ENCODE measurements around the gene GPR180.

GPR180 gene

GRCh38 chr13:94601446-94602431, at the start of gene GPR180:
TSS of gene GPR180 (plus strand) at chr13:94601857. CDS start at chr13:94601928, 71 bp downstream.
- DNase-seq: peak; percentile 100

- DNase-seq: no peak
These were observed 49.6 kb upstream of the GPR180 start for GRCh38 chr13:94552095-94552494.

GRCh38 chr13:94553766-94554165, 47.9 kb upstream of the GPR180 start:
- no peak for DNase-seq

GRCh38 chr13:94556041-94556440, 45.6 kb upstream of the GPR180 start:
- DNase-seq: no peak

GRCh38 chr13:94556621-94557020, 45.0 kb upstream of the GPR180 start:
- DNase-seq: no peak

- DNase-seq: no peak
These were observed 43.9 kb upstream of the GPR180 start for GRCh38 chr13:94557684-94558235.

- DNase-seq: no peak
These were observed 42.9 kb upstream of the GPR180 start for GRCh38 chr13:94558716-94559115.

GRCh38 chr13:94559222-94559795, 42.3 kb upstream of the GPR180 start:
- no peak for DNase-seq

GRCh38 chr13:94560116-94560515, 41.5 kb upstream of the GPR180 start:
- no peak for DNase-seq

- no peak for DNase-seq
These were observed 40.5 kb upstream of the GPR180 start for GRCh38 chr13:94561126-94561525.

GRCh38 chr13:94567581-94567980, 34.1 kb upstream of the GPR180 start:
- DNase-seq: no peak

- no peak for DNase-seq
These were observed 33.2 kb upstream of the GPR180 start for GRCh38 chr13:94568443-94568842.

GRCh38 chr13:94569615-94570014, 32.0 kb upstream of the GPR180 start:
- no peak for DNase-seq

GRCh38 chr13:94579063-94579462, 22.6 kb upstream of the GPR180 start:
- no peak for DNase-seq

GRCh38 chr13:94583926-94584325, 17.7 kb upstream of the GPR180 start:
- no peak for DNase-seq

GRCh38 chr13:94585543-94586101, 16.0 kb upstream of the GPR180 start:
- DNase-seq: no peak

- DNase-seq: no peak
These were observed 15.3 kb upstream of the GPR180 start for GRCh38 chr13:94586371-94586770.

GRCh38 chr13:94588541-94588940, 13.1 kb upstream of the GPR180 start:
- peak; percentile 13 for DNase-seq

- DNase-seq: no peak
These were observed 10.9 kb upstream of the GPR180 start for GRCh38 chr13:94590744-94591143.

- no peak for DNase-seq
These were observed 6.4 kb upstream of the GPR180 start for GRCh38 chr13:94595001-94595949.

GRCh38 chr13:94595950-94596574, 5.6 kb upstream of the GPR180 start, which contains the start of gene TGDS:
TSS of gene TGDS (minus strand) at chr13:94596152. CDS start at chr13:94596136, 16 bp downstream.
- DNase-seq: peak; percentile 87

GRCh38 chr13:94596575-94596971, 5.1 kb upstream of the GPR180 start:
- DNase-seq: no peak

Data from DMS153 (cell line).